ENCODE data around the gene RAB23. TPM values are rescaled to one million over a fixed set of nuclear protein-coding genes. Genes with fewer than 3 reads are reported as not detected.

The RAB23 gene
- total RNA-seq (2014; rRNA removed; shearing (Covaris generic)), result 19.9 and 30.9 TPM in 2 replicates

GRCh38 chr6:57221936-57222742 is at the start of gene RAB23:
TSS of gene RAB23 (minus strand) at chr6:57222307. CDS start at chr6:57210380, 11,927 bp downstream.
- DNase-seq (ENCODE audit: low spot score), result peak; percentile 67

- DNase-seq (ENCODE audit: low spot score), result no peak
Observed at GRCh38 chr6:57268294-57268640, 46.2 kb upstream of the RAB23 start.

- peak; percentile 97 for DNase-seq (ENCODE audit: low spot score)
Observed at GRCh38 chr6:57267586-57268293, 45.6 kb upstream of the RAB23 start.

GRCh38 chr6:57265755-57266221 is 43.7 kb upstream of the RAB23 start:
- peak; percentile 30 for DNase-seq (ENCODE audit: low spot score)

- DNase-seq (ENCODE audit: low spot score), result no peak
Observed at GRCh38 chr6:57263739-57264138, 41.6 kb upstream of the RAB23 start.

GRCh38 chr6:57262901-57263694 is 41.0 kb upstream of the RAB23 start:
- DNase-seq (ENCODE audit: low spot score), result peak; percentile 89

GRCh38 chr6:57262488-57262887 is 40.4 kb upstream of the RAB23 start:
- no peak for DNase-seq (ENCODE audit: low spot score)

- DNase-seq (ENCODE audit: low spot score), result no peak
Observed at GRCh38 chr6:57261926-57262325, 39.8 kb upstream of the RAB23 start.

GRCh38 chr6:57259064-57259463 is 37.0 kb upstream of the RAB23 start:
- DNase-seq (ENCODE audit: low spot score), result no peak

GRCh38 chr6:57257911-57258541 is 35.9 kb upstream of the RAB23 start:
- no peak for DNase-seq (ENCODE audit: low spot score)

- no peak for DNase-seq (ENCODE audit: low spot score)
Observed at GRCh38 chr6:57256541-57256940, 34.4 kb upstream of the RAB23 start.

GRCh38 chr6:57255451-57256169 is 33.5 kb upstream of the RAB23 start:
- DNase-seq (ENCODE audit: low spot score), result no peak

- DNase-seq (ENCODE audit: low spot score), result no peak
Observed at GRCh38 chr6:57254055-57254717, 32.1 kb upstream of the RAB23 start.

- no peak for DNase-seq (ENCODE audit: low spot score)
Observed at GRCh38 chr6:57252975-57253374, 30.9 kb upstream of the RAB23 start.

GRCh38 chr6:57252137-57252536 is 30.0 kb upstream of the RAB23 start:
- DNase-seq (ENCODE audit: low spot score), result no peak

- no peak for DNase-seq (ENCODE audit: low spot score)
Observed at GRCh38 chr6:57250348-57250747, 28.2 kb upstream of the RAB23 start.

GRCh38 chr6:57248311-57248895 is 26.3 kb upstream of the RAB23 start:
- no peak for DNase-seq (ENCODE audit: low spot score)

- DNase-seq (ENCODE audit: low spot score), result no peak
Observed at GRCh38 chr6:57247603-57248002, 25.5 kb upstream of the RAB23 start.

- DNase-seq (ENCODE audit: low spot score), result no peak
Observed at GRCh38 chr6:57246307-57246706, 24.2 kb upstream of the RAB23 start.

GRCh38 chr6:57243954-57244353 is 21.8 kb upstream of the RAB23 start:
- DNase-seq (ENCODE audit: low spot score), result no peak
